Esophagus squamous epithelium (tissue), 5 donors: ENCODE measurements around the gene KCNB1. TPM values are rescaled to one million over a fixed set of nuclear protein-coding genes. Genes with fewer than 3 reads are reported as not detected.

ENCODE experiments used
- DNase-seq: peaks from one replicate; lab custom pipeline; 2025; lab: John Stamatoyannopoulos, UW
- H3K27ac ChIP-seq, 4 donors: fragments of 200-600 bp; sonication (generic); one replicate each; pipeline ENCODE4 v1.5.1; 2016 to 2019; ENCODE audit warnings: mild to moderate bottlenecking in 1 of 4
- H3K27me3 ChIP-seq, 4 donors: fragments of 200-600 bp; sonication (generic); 1 replicate in 3 of 4; 2 replicates in 1 of 4; pipeline versions ENCODE4 v1.5.1 to v1.6.0; 2017 to 2021; ENCODE audit warnings: antibody characterized with exemption in 1 of 4
- H3K36me3 ChIP-seq, 3 donors: fragments of 200-600 bp; sonication (generic); one replicate each; pipeline ENCODE4 v1.5.1; 2016 to 2019
- H3K4me1 ChIP-seq, 3 donors: fragments of 200-600 bp; sonication (generic); one replicate each; pipeline ENCODE4 v1.5.1; 2017 to 2019
- H3K4me3 ChIP-seq, 4 donors: fragments of 200-600 bp; sonication (generic); 1 replicate in 3 of 4; 2 replicates in 1 of 4; pipeline ENCODE4 v1.5.1; 2016 to 2019; ENCODE audit warnings: mild to moderate bottlenecking in 2 of 4, moderate library complexity in 1 of 4
- H3K9me3 ChIP-seq, 3 donors: fragments of 200-600 bp; sonication (generic); one replicate each; pipeline ENCODE4 v1.5.1; 2016 to 2019
- POLR2A ChIP-seq, 4 donors: fragments of 450-650 bp; IDR thresholded peaks; one replicate each; pipeline ENCODE4 v1.6.1; 2017; ENCODE audit warnings: antibody characterized with exemption in 4 of 4, mild to moderate bottlenecking in 4 of 4, moderate library complexity in 3 of 4
- WGBS, 2 donors: methylation state at CpG; one replicate each; pipeline ENCODE4 v1.1.5; 2018; 5-methylcytosine and 5-hydroxymethylcytosine counted together
- intact Hi-C: fragments of 100-400 bp; cut with DNase I; formaldehyde crosslinking; loops from one replicate; pipeline ENCODE4 v1.15.0; 2022
- total RNA-seq, 4 donors: library from RNA; depleted of rRNA; stranded (reverse); fragments of >200 nt; gene quantifications; one replicate each; pipeline ENCODE4 v1.1.0, GENCODE V29; 2016
- TF ChIP-seq, protein P1 (sequence below), 6 experiments: fragments of 450-650 bp in 4 of 6; fragments of 200-600 bp in 2 of 6; sonication (generic) in 2 of 6; IDR thresholded peaks; one replicate each; pipeline ENCODE4 v1.5.1; 2016 to 2019; ENCODE audit warnings: antibody characterized with exemption in 6 of 6, mild to moderate bottlenecking in 4 of 6, moderate library complexity in 4 of 6
- donor health status: DM: yes; HTN: yes; CAD: no.

KCNB1 gene
- total RNA-seq, 4 donors from 2014 or later: 0.11 to 3.6 (median 1.1) TPM

GRCh38 chr20:49323622-49324238 is 158.7 kb downstream of the KCNB1 start:
- no peak for DNase-seq
- Histone ChIP-seq H3K27me3 (peaks cover 2 to 67% (median 8%) of the 10 kb centered on the region in 4 donors), H3K4me1 (peaks cover 0 to 32% (median 9%) of the 10 kb centered on the region in 3 donors), H3K4me3 (no peak overlapping the region), H3K9me3 (no peaks in the 10 kb centered on the region), H3K36me3 (no peaks in the 10 kb centered on the region), H3K27ac (peak overlapping the region in 3 of 4 donors; percentile 44 to 66 (median 48))
- WGBS, 2 donors: 17 to 34% methylated on average over 4 to 9 of the region's 9 CpGs
- TF ChIP-seq, protein P1, sequence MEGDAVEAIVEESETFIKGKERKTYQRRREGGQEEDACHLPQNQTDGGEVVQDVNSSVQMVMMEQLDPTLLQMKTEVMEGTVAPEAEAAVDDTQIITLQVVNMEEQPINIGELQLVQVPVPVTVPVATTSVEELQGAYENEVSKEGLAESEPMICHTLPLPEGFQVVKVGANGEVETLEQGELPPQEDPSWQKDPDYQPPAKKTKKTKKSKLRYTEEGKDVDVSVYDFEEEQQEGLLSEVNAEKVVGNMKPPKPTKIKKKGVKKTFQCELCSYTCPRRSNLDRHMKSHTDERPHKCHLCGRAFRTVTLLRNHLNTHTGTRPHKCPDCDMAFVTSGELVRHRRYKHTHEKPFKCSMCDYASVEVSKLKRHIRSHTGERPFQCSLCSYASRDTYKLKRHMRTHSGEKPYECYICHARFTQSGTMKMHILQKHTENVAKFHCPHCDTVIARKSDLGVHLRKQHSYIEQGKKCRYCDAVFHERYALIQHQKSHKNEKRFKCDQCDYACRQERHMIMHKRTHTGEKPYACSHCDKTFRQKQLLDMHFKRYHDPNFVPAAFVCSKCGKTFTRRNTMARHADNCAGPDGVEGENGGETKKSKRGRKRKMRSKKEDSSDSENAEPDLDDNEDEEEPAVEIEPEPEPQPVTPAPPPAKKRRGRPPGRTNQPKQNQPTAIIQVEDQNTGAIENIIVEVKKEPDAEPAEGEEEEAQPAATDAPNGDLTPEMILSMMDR (IDR thresholded peaks at IDR 0.05): peak in 4 of 6 experiments; percentile 13 to 49 (median 24)
- no peak for TF ChIP-seq POLR2A (IDR thresholded peaks at IDR 0.05)
- intact Hi-C loops: loop anchor here (10.0 kb wide), 1 partner anchor 79 kb away; no protein-coding TSS in a partner anchor

DNA sequence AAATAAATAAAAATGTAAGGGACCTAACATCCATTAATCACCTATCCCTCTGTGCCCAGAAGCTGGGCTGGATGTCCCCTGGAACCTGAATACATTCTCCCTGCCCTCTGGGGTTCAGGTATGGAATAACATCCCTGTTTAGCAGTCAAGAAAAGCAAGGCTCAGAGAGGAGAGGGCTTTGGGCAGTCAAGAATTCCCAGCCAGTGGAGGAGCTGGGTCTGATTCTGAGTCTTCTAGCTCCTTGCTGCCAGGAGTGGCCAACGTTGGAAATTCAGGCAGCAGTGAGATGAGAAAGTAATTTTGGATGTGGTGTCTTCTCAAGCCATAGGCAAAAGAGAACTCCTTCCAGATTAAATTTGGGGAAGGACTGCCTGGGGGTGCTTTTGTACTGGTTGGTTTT is 162.0 kb downstream of the KCNB1 start:
- TF ChIP-seq, protein P1 (IDR thresholded peaks at IDR 0.05): peak in 4 of 6 experiments; percentile 14 to 31 (median 16)
- no peak for TF ChIP-seq POLR2A (IDR thresholded peaks at IDR 0.05)
- 0% methylated on average over 1 of the region's 1 CpG for WGBS, 2 donors
- no peak for DNase-seq
- Histone ChIP-seq H3K4me1 (peaks cover 4 to 31% (median 16%) of the 10 kb centered on the region in 3 donors), H3K27me3 (peaks cover 10 to 69% (median 16%) of the 10 kb centered on the region in 4 donors), H3K9me3 (no peaks in the 10 kb centered on the region), H3K36me3 (no peaks in the 10 kb centered on the region), H3K4me3 (no peak overlapping the region), H3K27ac (no peak overlapping the region)
- intact Hi-C loops: loop anchor here (10.0 kb wide), 1 partner anchor 76 kb away; no protein-coding TSS in a partner anchor

GRCh38 chr20:49319208-49319809 is 163.2 kb downstream of the KCNB1 start:
- Histone ChIP-seq H3K9me3 (no peaks in the 10 kb centered on the region), H3K27ac (no peak overlapping the region), H3K27me3 (peaks cover 10 to 65% (median 16%) of the 10 kb centered on the region in 4 donors), H3K36me3 (no peaks in the 10 kb centered on the region), H3K4me1 (peaks cover 4 to 28% (median 16%) of the 10 kb centered on the region in 3 donors), H3K4me3 (peak overlapping the region in 3 of 4 donors; percentile 29 to 51 (median 38))
- 19 to 21% methylated on average over 23 to 24 of the region's 25 CpGs for WGBS, 2 donors
- intact Hi-C loops: no loop called here
- no peak for TF ChIP-seq POLR2A (IDR thresholded peaks at IDR 0.05)
- TF ChIP-seq, protein P1 (IDR thresholded peaks at IDR 0.05): no peak
- no peak for DNase-seq

GRCh38 chr20:49318430-49319207 is 163.8 kb downstream of the KCNB1 start:
- intact Hi-C loops: no loop called here
- TF ChIP-seq, protein P1 (IDR thresholded peaks at IDR 0.05): no peak
- TF ChIP-seq POLR2A (IDR thresholded peaks at IDR 0.05): no peak
- H3K27ac ChIP-seq: no peak overlapping the region
- WGBS, 2 donors: 2 to 5% methylated on average over 24 to 33 of the region's 70 CpGs
- H3K9me3 ChIP-seq: no peaks in the 10 kb centered on the region
- DNase-seq: no peak
- peak overlapping the region; percentile 1 to 51 (median 34) for H3K4me3 ChIP-seq
- H3K27me3 ChIP-seq: peaks cover 10 to 65% (median 16%) of the 10 kb centered on the region in 4 donors
- H3K4me1 ChIP-seq: peaks cover 4 to 22% (median 16%) of the 10 kb centered on the region in 3 donors
- H3K36me3 ChIP-seq: no peaks in the 10 kb centered on the region
